Lower lobe of right lung (tissue), 2 donors: ENCODE data around the gene ZBTB21. TPM values are rescaled to one million over a fixed set of nuclear protein-coding genes. Genes with fewer than 3 reads are reported as not detected.

Experiments
- ATAC-seq, 2 donors: fragments of 200-7000 bp; cut with Tn5 transposase; one replicate each; pipeline ENCODE4 v1.9.1; 2020 to 2022; ENCODE audit warnings: mild to moderate bottlenecking in 2 of 2, moderate library complexity in 2 of 2
- DNase-seq: peaks from one replicate; pipeline ENCODE4 v3.0.0-alpha.2; 2020
- H3K27ac ChIP-seq: fragments of 200-600 bp; one replicate; pipeline ENCODE4 v1.8.0; 2022
- H3K27me3 ChIP-seq: fragments of 200-600 bp; one replicate; pipeline ENCODE4 v1.8.0; 2022; ENCODE audit warnings: low read depth
- H3K36me3 ChIP-seq: fragments of 200-600 bp; one replicate; pipeline ENCODE4 v1.8.0; 2022; ENCODE audit warnings: mild to moderate bottlenecking
- H3K4me1 ChIP-seq: fragments of 200-600 bp; one replicate; pipeline ENCODE4 v1.8.0; 2022
- H3K4me3 ChIP-seq: fragments of 200-600 bp; one replicate; pipeline ENCODE4 v1.8.0; 2022; ENCODE audit warnings: mild to moderate bottlenecking
- H3K9me3 ChIP-seq: fragments of 200-600 bp; one replicate; pipeline ENCODE4 v1.8.0; 2022
- intact Hi-C: fragments of 100-400 bp; cut with DNase I; formaldehyde crosslinking; loops from one replicate; pipeline ENCODE4 v1.11.0; 2022
- long read RNA-seq: library from polyadenylated mRNA; unstranded; transcript quantifications from one replicate; pipeline ENCODE4 v2.0.0, GENCODE V29; 2021
- total RNA-seq: library from RNA; stranded (reverse); fragmentation: NEBNext Ultra II Directional; extraction: Animal tissue kit (Norgen Biotek cat#: 25700); gene quantifications from one replicate; pipeline ENCODE4 v1.2.1, GENCODE V29; 2021
- TF ChIP-seq, protein P1 (sequence below): fragments of 200-600 bp; IDR thresholded peaks from one replicate; pipeline ENCODE4 v1.8.0; 2022; ENCODE audit warnings: antibody characterized with exemption, mild to moderate bottlenecking
- donor health status: DM: no; HTN: yes; CAD: no; lungs with severe emphysema.

The ZBTB21 gene
- total RNA-seq: 15.6 TPM
- long read RNA-seq, full-length matches to known transcripts: 3 of 9 reads
- long read RNA-seq, partial matches to known transcripts: 0 of 9 reads
- long read RNA-seq, other reads (novel, unspliced or antisense): 6 of 9 reads

GRCh38 chr21:42009831-42010506 is at the start of gene ZBTB21:
TSS of gene ZBTB21 (minus strand) at chr21:42010360. CDS start at chr21:41994095, 16,265 bp downstream.
- ATAC-seq (peak; percentile 97), DNase-seq (peak; percentile 98)
- H3K27ac ChIP-seq: peak within 1 kb of the TSS; percentile 97
- no peaks in the 10 kb centered on the region for H3K27me3 ChIP-seq
- TF ChIP-seq, protein P1, sequence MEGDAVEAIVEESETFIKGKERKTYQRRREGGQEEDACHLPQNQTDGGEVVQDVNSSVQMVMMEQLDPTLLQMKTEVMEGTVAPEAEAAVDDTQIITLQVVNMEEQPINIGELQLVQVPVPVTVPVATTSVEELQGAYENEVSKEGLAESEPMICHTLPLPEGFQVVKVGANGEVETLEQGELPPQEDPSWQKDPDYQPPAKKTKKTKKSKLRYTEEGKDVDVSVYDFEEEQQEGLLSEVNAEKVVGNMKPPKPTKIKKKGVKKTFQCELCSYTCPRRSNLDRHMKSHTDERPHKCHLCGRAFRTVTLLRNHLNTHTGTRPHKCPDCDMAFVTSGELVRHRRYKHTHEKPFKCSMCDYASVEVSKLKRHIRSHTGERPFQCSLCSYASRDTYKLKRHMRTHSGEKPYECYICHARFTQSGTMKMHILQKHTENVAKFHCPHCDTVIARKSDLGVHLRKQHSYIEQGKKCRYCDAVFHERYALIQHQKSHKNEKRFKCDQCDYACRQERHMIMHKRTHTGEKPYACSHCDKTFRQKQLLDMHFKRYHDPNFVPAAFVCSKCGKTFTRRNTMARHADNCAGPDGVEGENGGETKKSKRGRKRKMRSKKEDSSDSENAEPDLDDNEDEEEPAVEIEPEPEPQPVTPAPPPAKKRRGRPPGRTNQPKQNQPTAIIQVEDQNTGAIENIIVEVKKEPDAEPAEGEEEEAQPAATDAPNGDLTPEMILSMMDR: no peak
- H3K4me3 ChIP-seq: peak within 1 kb of the TSS; percentile 74
- intact Hi-C loops: no loop called here
- peaks cover 13% of the 10 kb centered on the region for H3K4me1 ChIP-seq
- no peaks in the 10 kb centered on the region for H3K36me3 ChIP-seq
- H3K9me3 ChIP-seq: no peaks in the 10 kb centered on the region

DNA sequence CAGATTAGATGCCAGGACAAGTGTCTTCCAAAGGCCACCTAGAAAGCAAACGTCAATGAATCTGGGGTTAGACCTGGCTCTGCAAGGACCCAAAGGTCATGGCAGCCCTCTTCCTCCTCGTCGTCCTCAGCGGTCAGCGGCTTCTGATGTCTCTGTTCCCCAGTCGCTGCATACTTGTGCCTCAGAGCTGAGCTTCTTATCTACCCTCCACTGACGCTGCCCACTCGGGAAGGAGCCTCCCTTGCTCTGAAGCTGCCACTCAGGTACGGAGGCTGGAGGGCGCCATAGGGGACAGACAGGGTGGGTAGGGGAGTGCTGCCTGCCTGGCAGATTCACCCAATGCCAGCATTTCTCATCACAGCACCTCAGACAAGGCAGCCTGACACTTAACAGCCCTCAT is 49.6 kb upstream of the ZBTB21 start:
- Histone ChIP-seq H3K27ac (no peak overlapping the region), H3K27me3 (no peaks in the 10 kb centered on the region), H3K4me1 (peaks cover 77% of the 10 kb centered on the region), H3K36me3 (no peaks in the 10 kb centered on the region), H3K9me3 (no peaks in the 10 kb centered on the region), H3K4me3 (no peak overlapping the region)
- ATAC-seq (no peak), DNase-seq (no peak)
- intact Hi-C loops: no loop called here
- TF ChIP-seq, protein P1: no peak

- no peaks in the 10 kb centered on the region for H3K27me3 ChIP-seq
- no peaks in the 10 kb centered on the region for H3K36me3 ChIP-seq
- no peak overlapping the region for H3K4me3 ChIP-seq
- TF ChIP-seq, protein P1: no peak
- no peaks in the 10 kb centered on the region for H3K9me3 ChIP-seq
- intact Hi-C loops: no loop called here
- peaks cover 74% of the 10 kb centered on the region for H3K4me1 ChIP-seq
- DNase-seq (no peak), ATAC-seq (no peak)
- no peak overlapping the region for H3K27ac ChIP-seq
Observed at GRCh38 chr21:42059141-42059540, 49.0 kb upstream of the ZBTB21 start.

- Histone ChIP-seq H3K27me3 (no peaks in the 10 kb centered on the region), H3K36me3 (no peaks in the 10 kb centered on the region), H3K4me3 (no peak overlapping the region), H3K9me3 (no peaks in the 10 kb centered on the region), H3K4me1 (peaks cover 70% of the 10 kb centered on the region), H3K27ac (peak overlapping the region; percentile 58)
- TF ChIP-seq, protein P1: no peak
- intact Hi-C loops: no loop called here
- peak; percentile 0 to 55 for ATAC-seq
- DNase-seq: no peak
Observed at GRCh38 chr21:42058631-42059111, 48.5 kb upstream of the ZBTB21 start.

- DNase-seq (no peak), ATAC-seq (peak in 1 of 2 donors; percentile 27)
- TF ChIP-seq, protein P1: no peak
- Histone ChIP-seq H3K27me3 (no peaks in the 10 kb centered on the region), H3K27ac (peak overlapping the region; percentile 58), H3K9me3 (no peaks in the 10 kb centered on the region), H3K4me3 (no peak overlapping the region), H3K4me1 (peaks cover 62% of the 10 kb centered on the region), H3K36me3 (no peaks in the 10 kb centered on the region)
- intact Hi-C loops: no loop called here
Observed at GRCh38 chr21:42057851-42058437, 47.8 kb upstream of the ZBTB21 start.
